SJCRH30 (cell line): Measurements from ENCODE around the gene GPHB5. TPM values are rescaled to one million over a fixed set of nuclear protein-coding genes. Genes with fewer than 3 reads are reported as not detected.
"Not testable (repeated sequence)": the region's sequence is repeated elsewhere in the genome, so short reads cannot be mapped to it uniquely, and the experiment has no call there.

Source experiments
- DNase-seq, 2 experiments: peaks; one replicate each; pipeline ENCODE4 v3.0.0-alpha.2; 2015 to 2020
- H3K27ac ChIP-seq: fragments of 250-450 bp; sonication (Bioruptor Pico); 2 replicates; pipeline ENCODE4 v1.5.1; 2020; ENCODE audit warnings: mild to moderate bottlenecking, moderate library complexity
- H3K27me3 ChIP-seq: fragments of 250-450 bp; sonication (Bioruptor Pico); 2 replicates; pipeline ENCODE4 v1.5.1; 2020; ENCODE audit warnings: mild to moderate bottlenecking, moderate library complexity
- H3K36me3 ChIP-seq: fragments of 250-450 bp; sonication (Bioruptor Pico); 2 replicates; pipeline ENCODE4 v1.5.1; 2020; ENCODE audit warnings: mild to moderate bottlenecking, moderate library complexity
- H3K4me1 ChIP-seq: fragments of 250-450 bp; sonication (Bioruptor Pico); 2 replicates; pipeline ENCODE4 v1.5.1; 2020; ENCODE audit warnings: mild to moderate bottlenecking, moderate library complexity
- H3K4me3 ChIP-seq: fragments of 250-450 bp; sonication (Bioruptor Pico); 2 replicates; pipeline ENCODE4 v1.5.1; 2020; ENCODE audit warnings: mild to moderate bottlenecking, moderate library complexity
- H3K9me3 ChIP-seq: fragments of 250-450 bp; sonication (Bioruptor Pico); replicated peaks from 2 replicates; pipeline ENCODE4 v1.5.1; 2020; ENCODE audit warnings: mild to moderate bottlenecking, moderate library complexity
- total RNA-seq: library from RNA; depleted of rRNA; stranded (reverse); fragments of >200 nt; shearing (Covaris generic); gene quantifications from 2 replicates; pipeline ENCODE4 v1.2.3, GENCODE V29; 2014

The GPHB5 gene
- total RNA-seq, 1 experiment from 2014 or later, result not detected

DNA sequence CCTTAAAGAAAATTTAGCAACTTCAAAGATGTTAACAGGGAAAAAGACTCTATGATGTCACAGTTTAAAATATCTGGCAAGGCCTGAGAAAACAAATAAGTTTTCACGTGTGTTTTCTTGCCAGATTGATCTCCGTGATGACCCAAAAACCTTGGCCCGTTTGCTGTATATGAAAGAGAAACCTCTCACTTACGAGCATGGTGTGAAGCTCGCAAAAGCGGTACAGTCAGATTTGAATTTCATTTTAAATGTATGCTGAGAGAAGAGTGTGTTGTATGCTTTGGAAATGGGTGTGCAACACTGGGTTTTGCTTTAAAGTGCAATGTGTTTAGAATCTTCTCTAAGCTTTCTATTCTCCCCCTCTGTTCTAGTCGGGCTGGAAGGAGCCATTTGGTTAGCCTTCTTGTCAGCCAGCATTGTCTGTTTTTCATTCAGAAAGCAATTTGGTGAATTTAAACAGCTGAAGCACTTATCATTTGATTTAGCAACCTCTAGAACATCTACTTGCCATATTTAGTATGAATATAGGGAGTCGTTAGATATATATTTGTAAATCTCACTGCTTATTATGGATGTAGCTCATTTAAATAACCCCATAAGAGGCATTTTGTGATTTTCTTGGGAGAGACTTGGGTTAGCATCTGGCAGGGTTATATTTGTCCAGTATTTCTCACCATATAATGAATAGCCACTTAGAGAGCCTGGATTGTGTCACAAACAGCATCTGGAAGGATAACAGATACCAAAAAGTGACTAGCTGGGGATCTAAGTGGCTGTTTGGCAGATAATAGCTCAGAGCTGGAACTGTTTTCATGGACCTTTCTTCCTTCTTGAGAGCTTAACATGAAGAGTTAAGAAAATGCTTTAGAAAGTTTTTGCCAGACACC is 35.5 kb downstream of the GPHB5 start:
- Histone ChIP-seq H3K9me3 (no peaks in the 10 kb centered on the region), H3K4me1 (no peaks in the 10 kb centered on the region), H3K27ac (no peak overlapping the region), H3K4me3 (no peak overlapping the region), H3K36me3 (0 out of 2 replicates have a peak, but pooled peaks cover 2% of the 10 kb centered on the region), H3K27me3 (no peaks in the 10 kb centered on the region)
- DNase-seq, result no peak

DNA sequence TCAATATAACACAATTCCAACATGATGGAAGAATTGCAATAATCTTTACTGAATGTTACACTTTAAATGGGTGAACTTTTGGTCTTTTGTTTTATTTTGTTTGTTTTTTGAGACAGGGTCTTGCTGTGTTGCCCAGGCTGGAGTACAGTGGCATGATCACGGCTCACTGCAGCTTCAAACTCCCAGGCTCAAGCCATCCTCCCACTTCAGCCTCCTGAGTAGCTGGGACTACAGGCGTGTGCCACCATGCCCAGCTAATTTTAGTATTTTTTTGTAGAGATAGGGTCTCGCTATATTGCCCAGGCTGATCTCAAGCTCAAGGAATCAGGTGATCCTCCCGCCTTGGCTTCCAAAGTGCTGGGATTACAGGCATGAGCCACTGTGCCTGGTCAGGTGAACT is 38.8 kb downstream of the GPHB5 start:
- H3K36me3 ChIP-seq, H3K27ac ChIP-seq, DNase-seq, H3K27me3 ChIP-seq, H3K9me3 ChIP-seq, H3K4me3 ChIP-seq: not testable (repeated sequence)
- peaks cover 14% of the 10 kb centered on the region for H3K4me1 ChIP-seq

DNA sequence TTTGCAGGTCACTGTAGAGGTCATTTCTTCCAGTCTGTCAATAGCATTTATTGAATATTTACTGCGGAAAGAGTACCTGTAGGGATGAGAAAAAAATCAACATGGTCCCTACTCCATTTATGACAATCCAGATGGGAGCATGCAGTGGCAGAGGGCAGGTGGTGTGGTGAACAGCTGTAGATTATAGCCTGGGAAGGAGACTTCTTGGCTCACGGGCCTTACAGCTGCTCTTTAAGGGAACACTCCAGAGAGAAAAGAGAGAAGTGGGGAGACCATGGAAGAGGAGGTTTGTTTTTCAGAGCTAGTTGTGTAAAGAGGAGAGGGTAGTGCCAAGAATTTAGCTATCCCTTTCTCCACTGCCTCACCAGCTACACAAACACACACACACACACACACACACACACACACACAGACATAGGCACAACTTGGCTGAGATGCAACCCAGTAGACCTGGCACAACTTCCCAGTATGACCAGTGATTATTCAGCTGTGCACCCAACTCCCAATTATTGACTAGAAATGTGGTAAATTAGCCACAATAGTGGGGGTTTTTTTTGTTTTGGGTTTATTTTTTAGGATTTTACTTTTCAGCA is 41.0 kb downstream of the GPHB5 start:
- Histone ChIP-seq H3K4me3 (no peak overlapping the region), H3K4me1 (peaks cover 14% of the 10 kb centered on the region), H3K36me3 (0 out of 2 replicates have a peak, but pooled peaks cover 2% of the 10 kb centered on the region), H3K27ac (no peak overlapping the region), H3K27me3 (no peaks in the 10 kb centered on the region), H3K9me3 (no peaks in the 10 kb centered on the region)
- DNase-seq, result peak; percentile 21 to 53

DNA sequence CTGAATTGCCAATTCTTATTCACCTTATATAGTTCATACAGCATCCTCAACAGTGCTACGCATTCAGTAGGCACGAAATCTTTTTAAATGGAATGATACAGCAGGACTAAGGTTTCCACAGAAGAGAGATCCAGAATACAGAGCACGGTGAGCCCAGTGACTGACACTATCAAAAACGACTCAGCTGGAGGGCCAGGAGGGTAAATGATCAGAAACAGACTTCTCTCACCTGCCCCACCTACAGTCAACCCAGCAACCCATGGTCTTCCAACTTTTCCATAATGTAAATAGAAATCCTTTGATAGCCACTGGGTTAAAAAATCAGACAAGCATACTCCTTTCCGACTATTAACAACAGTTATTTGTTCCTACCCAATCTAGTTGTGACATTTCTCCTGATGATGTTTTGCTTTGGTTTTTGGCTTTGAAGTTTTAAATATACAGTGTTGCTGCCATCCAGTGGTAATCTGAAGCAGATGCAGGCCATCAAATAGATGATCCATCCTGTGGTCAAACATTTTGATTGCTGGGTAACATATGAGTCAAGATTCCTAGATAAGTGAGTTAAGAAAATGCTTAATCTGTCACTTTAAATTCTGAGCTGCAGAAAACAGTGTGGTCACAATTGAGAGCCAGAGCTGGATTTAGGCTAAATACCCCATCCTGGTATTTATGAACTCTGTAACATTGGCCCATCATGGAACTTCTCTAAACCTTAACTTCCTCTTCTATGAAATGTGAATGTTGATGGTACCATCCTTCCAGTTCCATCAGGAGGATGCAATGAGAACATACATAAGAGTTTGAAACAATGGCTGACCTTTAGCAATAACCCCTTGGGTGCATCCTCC is 42.0 kb downstream of the GPHB5 start:
- Histone ChIP-seq H3K9me3 (no peaks in the 10 kb centered on the region), H3K27me3 (no peaks in the 10 kb centered on the region), H3K4me1 (peaks cover 14% of the 10 kb centered on the region), H3K36me3 (0 out of 2 replicates have a peak, but pooled peaks cover 2% of the 10 kb centered on the region), H3K27ac (no peak overlapping the region), H3K4me3 (no peak overlapping the region)
- peak in 1 of 2 experiments; percentile 65 for DNase-seq

DNA sequence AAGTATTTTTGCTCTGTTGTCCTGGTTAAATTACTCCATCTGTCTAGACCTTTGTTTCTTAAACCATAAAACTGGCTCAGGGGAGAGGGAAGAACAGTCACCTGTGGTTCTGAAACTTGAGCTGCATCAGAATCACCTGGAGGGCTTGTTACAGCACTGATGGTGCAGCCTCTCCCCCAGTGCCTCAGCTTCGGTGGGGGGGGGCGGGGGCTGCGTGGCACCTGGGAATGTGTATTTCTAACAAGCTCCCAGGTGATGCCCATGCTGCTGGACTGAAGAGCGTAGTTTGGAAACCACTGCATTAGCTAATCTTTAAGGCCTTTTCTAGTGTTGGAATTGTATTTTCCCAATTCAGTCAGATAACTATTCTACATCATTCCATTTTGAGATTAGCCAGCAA is 42.7 kb downstream of the GPHB5 start:
- Histone ChIP-seq H3K4me3 (no peak overlapping the region), H3K4me1 (peaks cover 14% of the 10 kb centered on the region), H3K27ac (no peak overlapping the region), H3K27me3 (no peaks in the 10 kb centered on the region), H3K9me3 (no peaks in the 10 kb centered on the region), H3K36me3 (no peaks in the 10 kb centered on the region)
- no peak for DNase-seq

GRCh38 chr14:63275611-63276010 is 43.1 kb downstream of the GPHB5 start:
- Histone ChIP-seq H3K27me3 (no peaks in the 10 kb centered on the region), H3K4me1 (peaks cover 14% of the 10 kb centered on the region)
- DNase-seq, result peak; percentile 19 to 63

DNA sequence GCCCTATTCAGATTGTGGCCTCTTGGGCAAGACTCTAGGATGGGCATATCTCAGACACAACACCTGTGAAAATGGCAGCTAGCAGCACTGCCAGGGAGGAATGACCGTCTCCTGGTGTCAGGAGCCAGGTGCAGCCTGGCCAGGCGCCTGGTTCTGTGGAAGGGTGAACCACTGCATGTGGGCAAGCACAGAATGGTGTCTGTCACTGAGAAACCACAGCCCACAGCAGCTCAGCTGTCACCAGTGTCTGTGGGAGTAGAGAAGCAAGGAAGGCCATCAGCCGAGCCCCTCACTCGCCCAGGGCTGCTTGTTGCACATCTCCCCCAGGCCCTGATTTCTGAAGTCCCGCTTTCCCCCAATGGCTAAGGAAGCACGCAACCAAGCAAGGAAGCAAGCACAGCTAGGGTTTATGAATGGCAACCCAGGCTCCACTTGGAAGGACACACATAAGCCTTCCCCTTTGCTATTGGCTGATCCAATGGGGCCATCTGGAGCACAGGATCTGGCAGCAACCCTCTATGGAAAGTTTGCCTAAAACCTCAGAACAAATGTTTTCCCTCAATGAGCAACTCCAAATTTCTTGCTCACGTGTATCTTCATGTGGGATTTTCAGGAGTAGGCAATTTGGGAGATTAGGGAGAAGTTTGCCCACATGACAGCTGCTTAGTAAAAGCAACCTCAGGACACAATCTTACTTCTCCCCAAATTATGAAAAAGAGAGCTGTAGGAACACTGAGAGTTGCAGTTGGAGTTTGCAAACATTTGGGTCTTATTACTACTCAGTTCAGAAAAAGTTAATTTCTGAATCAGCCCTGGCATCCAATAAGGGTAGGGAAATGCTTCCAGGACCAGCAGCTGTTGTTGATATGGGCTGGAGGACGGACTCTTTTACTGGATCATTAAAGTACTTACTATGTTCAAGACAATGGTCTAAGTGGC is 44.7 kb downstream of the GPHB5 start:
- H3K4me1 ChIP-seq, result peaks cover 14% of the 10 kb centered on the region
- no peaks in the 10 kb centered on the region for H3K27me3 ChIP-seq
- no peaks in the 10 kb centered on the region for H3K9me3 ChIP-seq
- H3K36me3 ChIP-seq, result no peaks in the 10 kb centered on the region
- no peak overlapping the region for H3K27ac ChIP-seq
- DNase-seq, result peak in 1 of 2 experiments; percentile 28
- H3K4me3 ChIP-seq, result no peak overlapping the region

More at GRCh38 chr14:63275611-63276010, 43.1 kb downstream of the GPHB5 start:
- Histone ChIP-seq H3K36me3 (no peaks in the 10 kb centered on the region), H3K9me3 (no peaks in the 10 kb centered on the region), H3K27ac (no peak overlapping the region), H3K4me3 (no peak overlapping the region)

DNA sequence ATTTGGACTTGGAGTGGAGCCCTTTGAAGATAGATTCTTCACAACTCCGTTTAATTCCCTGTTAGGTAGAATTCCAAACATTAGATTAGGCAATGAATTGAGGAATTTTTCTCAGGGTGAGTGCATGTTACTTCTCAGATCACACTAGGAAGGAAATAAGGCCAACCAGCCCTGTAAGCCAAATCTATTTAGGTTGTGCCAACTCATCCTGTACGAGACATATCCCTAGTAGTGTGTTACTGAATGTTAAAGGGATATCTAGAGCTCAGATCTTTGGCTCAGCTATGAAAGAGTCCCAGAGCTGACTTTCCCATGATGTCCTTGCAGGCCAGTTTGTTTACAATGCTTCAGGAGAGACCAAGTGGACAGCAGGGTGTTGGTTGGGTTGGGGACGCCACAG is 45.6 kb downstream of the GPHB5 start:
- Histone ChIP-seq H3K27me3 (no peaks in the 10 kb centered on the region), H3K36me3 (no peaks in the 10 kb centered on the region), H3K27ac (no peak overlapping the region), H3K4me1 (peaks cover 14% of the 10 kb centered on the region), H3K9me3 (no peaks in the 10 kb centered on the region), H3K4me3 (no peak overlapping the region)
- no peak for DNase-seq

GRCh38 chr14:63269561-63270225 is 49.0 kb downstream of the GPHB5 start:
- no peak for DNase-seq
- no peaks in the 10 kb centered on the region for H3K27me3 ChIP-seq
- no peak overlapping the region for H3K4me3 ChIP-seq
- no peaks in the 10 kb centered on the region for H3K36me3 ChIP-seq
- H3K4me1 ChIP-seq, result peaks cover 15% of the 10 kb centered on the region
- no peaks in the 10 kb centered on the region for H3K9me3 ChIP-seq
- H3K27ac ChIP-seq, result no peak overlapping the region

GRCh38 chr14:63268771-63269170 is 50.0 kb downstream of the GPHB5 start:
- Histone ChIP-seq H3K36me3 (no peaks in the 10 kb centered on the region), H3K4me3 (no peak overlapping the region), H3K27ac (no peak overlapping the region), H3K4me1 (peaks cover 15% of the 10 kb centered on the region), H3K9me3 (no peaks in the 10 kb centered on the region), H3K27me3 (no peaks in the 10 kb centered on the region)
- no peak for DNase-seq

DNA sequence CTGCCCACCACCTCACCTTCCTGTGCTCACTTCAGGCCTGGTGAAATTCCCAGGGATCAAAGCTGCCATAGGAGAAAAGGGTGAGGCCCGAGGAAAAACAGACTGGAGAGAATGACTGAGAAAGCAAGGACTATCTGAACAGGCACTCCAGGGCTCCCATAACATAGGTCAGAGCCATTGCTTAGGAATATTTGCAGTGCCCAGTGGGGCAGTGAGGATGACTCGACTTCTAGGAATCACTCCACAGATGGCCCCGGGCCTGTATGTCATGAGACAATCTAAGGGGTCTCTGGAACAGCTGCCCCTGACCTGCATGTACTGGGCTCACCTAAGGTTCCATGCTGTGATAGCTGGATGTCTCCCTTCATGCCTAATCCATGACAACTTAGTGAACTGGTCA is 51.6 kb downstream of the GPHB5 start:
- Histone ChIP-seq H3K9me3 (no peaks in the 10 kb centered on the region), H3K27ac (no peak overlapping the region), H3K4me3 (no peak overlapping the region), H3K36me3 (no peaks in the 10 kb centered on the region), H3K27me3 (no peaks in the 10 kb centered on the region), H3K4me1 (peaks cover 15% of the 10 kb centered on the region)
- DNase-seq, result peak; percentile 12 to 36

- peak in 1 of 2 experiments; percentile 22 for DNase-seq
- no peaks in the 10 kb centered on the region for H3K27me3 ChIP-seq
- H3K36me3 ChIP-seq, result no peaks in the 10 kb centered on the region
- H3K9me3 ChIP-seq, result no peaks in the 10 kb centered on the region
- H3K27ac ChIP-seq, result no peak overlapping the region
- H3K4me3 ChIP-seq, result no peak overlapping the region
- peaks cover 15% of the 10 kb centered on the region for H3K4me1 ChIP-seq
Measured at GRCh38 chr14:63266106-63266505, 52.6 kb downstream of the GPHB5 start.
